GM23338 (cell line): Measurements from ENCODE around the gene ADGRD2. TPM values are rescaled to one million over a fixed set of nuclear protein-coding genes. Genes with fewer than 3 reads are reported as not detected.

Source experiments
- polyA plus RNA-seq: library from polyadenylated mRNA; unstranded; fragments of >200 nt; fragmentation: Nextera tagmentation; extraction: Ambion mirVana; gene quantifications from 2 replicates; pipeline ENCODE4 v1.2.1, GENCODE V29; 2016
- total RNA-seq: library from RNA; depleted of rRNA; stranded (reverse); fragments of >200 nt; shearing (Covaris generic); gene quantifications from 2 replicates; pipeline ENCODE4 v1.2.3, GENCODE V29; 2014; rRNA removed

ADGRD2 gene
- total and polyA plus RNA-seq, 2 experiments from 2014 or later = 0.45 to 0.78 TPM

Other genes with a start within 250 kb of the ADGRD2 start
- gene NEK6, start 192.5 kb upstream of the ADGRD2 start, total RNA-seq = 10.4 and 11.2 TPM in 2 replicates
- gene NEK6, start 192.5 kb upstream of the ADGRD2 start, polyA plus RNA-seq = 6.5 and 8.1 TPM in 2 replicates
- gene PSMB7, start 35.0 kb upstream of the ADGRD2 start, total RNA-seq = 255 and 364 TPM in 2 replicates
- 238 and 268 TPM in 2 replicates for gene PSMB7, start 35.0 kb upstream of the ADGRD2 start, polyA plus RNA-seq
- gene NR5A1, start 56.9 kb downstream of the ADGRD2 start, total RNA-seq = 0.21 and 5.7 TPM in 2 replicates
- not detected in 2 replicates for gene NR5A1, start 56.9 kb downstream of the ADGRD2 start, polyA plus RNA-seq